ENCODE data around the gene SPEG. TPM values are rescaled to one million over a fixed set of nuclear protein-coding genes. Genes with fewer than 3 reads are reported as not detected.

The SPEG gene
- total RNA-seq, 2 donors from 2014 or later = 0.79 to 1.7 TPM

- Mint-ChIP-seq H3K27ac (no peak overlapping the region), H3K9me3 (no peaks in the 10 kb centered on the region), H3K4me1 (no peaks in the 10 kb centered on the region), H3K27me3 (no peaks in the 10 kb centered on the region), H3K4me3 (no peak overlapping the region), H3K36me3 (ENCODE audit: low read depth) (no peaks in the 10 kb centered on the region)
- ATAC-seq (replicated peaks) = no peak
Observed at GRCh38 chr2:219464286-219465032, 29.8 kb downstream of the SPEG start.

DNA sequence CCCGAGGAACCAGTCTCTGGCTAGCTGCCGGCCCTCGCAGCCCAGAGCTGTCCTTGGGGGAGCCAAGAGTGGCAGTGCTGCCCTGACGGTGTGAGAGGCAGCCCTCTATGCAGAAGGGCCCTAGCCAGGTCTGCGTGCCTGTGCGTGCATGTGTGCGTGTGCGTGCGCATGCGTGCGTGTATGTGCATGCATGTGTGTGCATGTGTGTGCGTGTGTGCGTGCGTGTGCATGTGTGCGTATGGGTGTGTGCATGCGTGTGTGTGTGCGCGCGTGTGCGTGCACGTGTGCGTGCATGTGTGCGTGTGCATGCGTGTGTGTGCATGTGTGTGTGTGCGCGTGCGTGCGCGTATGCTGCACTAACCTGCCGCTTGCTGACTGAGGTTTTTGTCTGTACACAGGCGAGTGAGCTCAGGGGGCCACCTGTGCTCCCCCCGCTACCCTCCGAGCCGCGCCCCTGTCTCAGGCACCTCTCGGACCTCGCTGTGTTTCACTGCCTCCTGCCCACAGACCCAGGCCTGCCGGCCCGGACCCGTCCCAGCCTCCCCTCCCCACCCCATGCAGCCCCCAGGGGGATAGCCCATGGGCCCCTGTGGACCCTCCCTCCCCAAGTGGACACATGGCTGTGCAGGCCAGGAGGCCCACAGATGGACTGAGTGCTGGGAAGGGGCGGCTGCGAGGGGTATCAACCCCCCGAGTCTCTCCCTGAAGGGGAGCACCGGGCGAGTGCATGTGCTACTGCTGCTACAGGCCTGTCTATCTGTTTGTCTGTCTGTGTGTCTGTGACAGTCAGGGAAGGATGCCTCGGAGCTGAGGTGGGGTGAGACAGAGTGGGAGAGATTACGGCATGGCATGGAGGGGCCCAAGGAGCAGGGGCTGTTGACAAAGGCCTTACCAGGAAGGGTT, 31.3 kb downstream of the SPEG start:
- no peak overlapping the region for H3K27ac Mint-ChIP-seq
- ATAC-seq (replicated peaks) = no peak
- no peaks in the 10 kb centered on the region for H3K36me3 Mint-ChIP-seq (ENCODE audit: low read depth)
- H3K9me3 Mint-ChIP-seq = no peaks in the 10 kb centered on the region
- no peaks in the 10 kb centered on the region for H3K27me3 Mint-ChIP-seq
- no peaks in the 10 kb centered on the region for H3K4me1 Mint-ChIP-seq
- H3K4me3 Mint-ChIP-seq = no peak overlapping the region

- Mint-ChIP-seq H3K36me3 (ENCODE audit: low read depth) (no peaks in the 10 kb centered on the region), H3K27me3 (no peaks in the 10 kb centered on the region), H3K4me3 (no peak overlapping the region), H3K9me3 (no peaks in the 10 kb centered on the region), H3K27ac (no peak overlapping the region), H3K4me1 (no peaks in the 10 kb centered on the region)
- ATAC-seq (replicated peaks) = no peak
Observed at GRCh38 chr2:219466816-219467735, 32.4 kb downstream of the SPEG start.

DNA sequence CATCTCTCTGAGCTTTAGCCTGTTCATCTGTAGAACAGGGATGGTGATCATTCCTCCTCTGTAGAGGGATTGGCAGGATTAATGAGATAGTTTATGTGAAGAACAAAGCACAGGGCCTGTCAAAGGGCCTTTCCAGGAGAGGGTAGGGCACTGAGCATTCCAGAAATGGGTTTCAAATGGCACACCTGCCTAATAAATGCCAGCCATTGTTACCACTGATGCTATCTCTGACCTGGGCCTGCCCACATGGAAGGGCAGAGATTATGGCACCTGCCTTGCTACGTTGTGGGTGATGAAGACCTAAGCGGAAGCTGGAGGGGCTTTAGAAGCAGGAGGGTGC, 33.1 kb downstream of the SPEG start:
- H3K27ac Mint-ChIP-seq = no peak overlapping the region
- H3K4me1 Mint-ChIP-seq = no peaks in the 10 kb centered on the region
- no peaks in the 10 kb centered on the region for H3K36me3 Mint-ChIP-seq (ENCODE audit: low read depth)
- no peaks in the 10 kb centered on the region for H3K9me3 Mint-ChIP-seq
- H3K27me3 Mint-ChIP-seq = no peaks in the 10 kb centered on the region
- no peak for ATAC-seq (replicated peaks)
- H3K4me3 Mint-ChIP-seq = no peak overlapping the region

DNA sequence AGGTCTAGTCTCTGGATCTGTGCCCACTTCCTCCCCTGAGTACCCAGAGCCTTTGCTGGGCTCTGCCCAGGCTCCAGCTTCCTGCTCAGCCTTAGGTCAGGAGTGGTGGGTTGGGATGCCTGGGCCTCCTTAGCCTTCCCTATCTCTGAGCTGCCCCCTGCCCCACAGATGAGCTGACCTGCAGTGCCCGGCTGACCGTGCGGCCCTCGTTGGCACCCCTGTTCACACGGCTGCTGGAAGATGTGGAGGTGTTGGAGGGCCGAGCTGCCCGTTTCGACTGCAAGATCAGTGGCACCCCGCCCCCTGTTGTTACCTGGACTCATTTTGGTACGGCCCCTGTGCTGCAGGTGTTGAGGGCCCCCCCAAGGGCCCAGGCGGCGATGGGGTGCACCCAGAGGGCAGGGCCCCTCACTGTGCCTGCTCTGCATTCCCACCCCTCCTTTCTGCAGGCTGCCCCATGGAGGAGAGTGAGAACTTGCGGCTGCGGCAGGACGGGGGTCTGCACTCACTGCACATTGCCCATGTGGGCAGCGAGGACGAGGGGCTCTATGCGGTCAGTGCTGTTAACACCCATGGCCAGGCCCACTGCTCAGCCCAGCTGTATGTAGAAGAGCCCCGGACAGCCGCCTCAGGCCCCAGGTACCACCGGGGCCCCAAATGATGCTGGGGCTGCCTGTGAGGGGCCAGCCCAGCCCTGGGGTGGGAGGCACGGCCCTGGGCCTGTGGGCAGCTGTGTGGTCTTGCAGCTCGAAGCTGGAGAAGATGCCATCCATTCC, 34.0 kb downstream of the SPEG start:
- no peak overlapping the region for H3K4me3 Mint-ChIP-seq
- H3K27me3 Mint-ChIP-seq = no peaks in the 10 kb centered on the region
- no peak for ATAC-seq (replicated peaks)
- H3K4me1 Mint-ChIP-seq = no peaks in the 10 kb centered on the region
- no peak overlapping the region for H3K27ac Mint-ChIP-seq
- no peaks in the 10 kb centered on the region for H3K9me3 Mint-ChIP-seq
- H3K36me3 Mint-ChIP-seq (ENCODE audit: low read depth) = no peaks in the 10 kb centered on the region

DNA sequence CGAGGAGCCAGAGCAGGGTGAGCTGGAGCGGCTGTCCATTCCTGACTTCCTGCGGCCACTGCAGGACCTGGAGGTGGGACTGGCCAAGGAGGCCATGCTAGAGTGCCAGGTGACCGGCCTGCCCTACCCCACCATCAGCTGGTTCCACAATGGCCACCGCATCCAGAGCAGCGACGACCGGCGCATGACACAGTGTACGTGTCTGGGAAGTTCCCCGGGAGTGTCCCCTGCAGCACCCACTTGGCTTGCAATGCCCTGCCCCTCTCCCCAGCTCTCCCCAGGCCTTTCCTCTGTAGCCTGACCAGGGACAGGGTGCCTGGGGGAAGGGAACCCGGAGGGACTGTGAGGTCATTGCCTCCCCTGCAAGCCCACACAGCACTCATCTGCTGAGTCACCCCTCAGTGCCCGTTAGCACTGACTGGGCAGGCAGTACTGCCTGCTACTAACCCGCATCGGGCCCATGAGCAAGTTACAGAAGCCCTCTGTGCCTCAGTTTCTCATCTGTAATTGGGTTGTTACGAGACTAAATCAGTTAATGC, 34.6 kb downstream of the SPEG start:
- Mint-ChIP-seq H3K27ac (no peak overlapping the region), H3K9me3 (no peaks in the 10 kb centered on the region), H3K36me3 (ENCODE audit: low read depth) (no peaks in the 10 kb centered on the region), H3K4me1 (no peaks in the 10 kb centered on the region), H3K4me3 (no peak overlapping the region), H3K27me3 (no peaks in the 10 kb centered on the region)
- no peak for ATAC-seq (replicated peaks)

DNA sequence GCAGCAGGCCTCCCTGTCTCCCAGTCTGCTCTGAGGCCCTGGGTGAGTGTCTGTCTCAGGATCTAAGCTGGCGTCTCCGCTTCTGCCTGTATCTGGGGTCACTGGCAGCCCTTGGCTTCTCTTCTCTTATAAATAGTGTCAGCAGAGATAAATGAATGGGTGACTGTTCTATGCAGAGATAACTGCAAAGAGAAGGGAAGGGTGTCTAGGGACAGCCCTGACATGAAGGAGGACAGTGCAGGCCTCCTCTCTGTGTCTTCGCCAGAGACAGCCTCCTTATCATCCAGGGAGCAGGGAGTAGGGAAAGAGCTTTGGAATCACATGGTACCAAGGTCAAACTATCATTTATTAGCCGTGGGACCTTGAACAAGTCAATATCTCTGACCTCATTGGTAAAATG, 35.8 kb downstream of the SPEG start:
- H3K4me1 Mint-ChIP-seq = no peaks in the 10 kb centered on the region
- no peak for ATAC-seq (replicated peaks)
- no peaks in the 10 kb centered on the region for H3K27me3 Mint-ChIP-seq
- H3K9me3 Mint-ChIP-seq = no peaks in the 10 kb centered on the region
- H3K27ac Mint-ChIP-seq = no peak overlapping the region
- H3K4me3 Mint-ChIP-seq = no peak overlapping the region
- H3K36me3 Mint-ChIP-seq (ENCODE audit: low read depth) = no peaks in the 10 kb centered on the region

- no peak for ATAC-seq (replicated peaks)
- H3K9me3 Mint-ChIP-seq = no peaks in the 10 kb centered on the region
Observed at GRCh38 chr2:219471476-219472371, 37.1 kb downstream of the SPEG start.

GRCh38 chr2:219472629-219473187, 38.1 kb downstream of the SPEG start:
- Mint-ChIP-seq H3K27me3 (peaks cover 4% of the 10 kb centered on the region), H3K9me3 (no peaks in the 10 kb centered on the region), H3K4me3 (no peak overlapping the region), H3K27ac (no peak overlapping the region), H3K4me1 (peaks cover 4% of the 10 kb centered on the region), H3K36me3 (ENCODE audit: low read depth) (no peaks in the 10 kb centered on the region)
- no peak for ATAC-seq (replicated peaks)

More at GRCh38 chr2:219471476-219472371, 37.1 kb downstream of the SPEG start:
- H3K4me3 Mint-ChIP-seq = no peak overlapping the region
- H3K4me1 Mint-ChIP-seq = peaks cover 4% of the 10 kb centered on the region
- no peak overlapping the region for H3K27ac Mint-ChIP-seq
- H3K27me3 Mint-ChIP-seq = peaks cover 4% of the 10 kb centered on the region
- no peaks in the 10 kb centered on the region for H3K36me3 Mint-ChIP-seq (ENCODE audit: low read depth)

DNA sequence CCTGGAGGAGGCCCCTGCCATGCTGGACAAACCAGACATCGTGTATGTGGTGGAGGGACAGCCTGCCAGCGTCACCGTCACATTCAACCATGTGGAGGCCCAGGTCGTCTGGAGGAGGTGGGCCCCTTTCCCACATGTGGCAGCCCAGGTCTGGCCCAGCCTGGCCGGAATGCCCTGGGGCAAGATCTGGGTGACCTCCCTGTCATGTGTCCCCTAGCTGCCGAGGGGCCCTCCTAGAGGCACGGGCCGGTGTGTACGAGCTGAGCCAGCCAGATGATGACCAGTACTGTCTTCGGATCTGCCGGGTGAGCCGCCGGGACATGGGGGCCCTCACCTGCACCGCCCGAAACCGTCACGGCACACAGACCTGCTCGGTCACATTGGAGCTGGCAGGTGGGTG, 38.9 kb downstream of the SPEG start:
- Mint-ChIP-seq H3K27me3 (peaks cover 4% of the 10 kb centered on the region), H3K4me1 (peaks cover 4% of the 10 kb centered on the region), H3K27ac (no peak overlapping the region), H3K4me3 (no peak overlapping the region), H3K9me3 (no peaks in the 10 kb centered on the region), H3K36me3 (ENCODE audit: low read depth) (no peaks in the 10 kb centered on the region)
- ATAC-seq (replicated peaks) = no peak

GRCh38 chr2:219474285-219475060, 39.8 kb downstream of the SPEG start:
- Mint-ChIP-seq H3K36me3 (ENCODE audit: low read depth) (no peaks in the 10 kb centered on the region), H3K27ac (no peak overlapping the region)
- ATAC-seq (replicated peaks) = no peak

GRCh38 chr2:219475278-219475677, 40.6 kb downstream of the SPEG start:
- H3K27me3 Mint-ChIP-seq = peaks cover 4% of the 10 kb centered on the region
- no peak for ATAC-seq (replicated peaks)
- no peak overlapping the region for H3K4me3 Mint-ChIP-seq
- no peak overlapping the region for H3K27ac Mint-ChIP-seq
- H3K9me3 Mint-ChIP-seq = no peaks in the 10 kb centered on the region
- H3K4me1 Mint-ChIP-seq = peaks cover 4% of the 10 kb centered on the region
- no peaks in the 10 kb centered on the region for H3K36me3 Mint-ChIP-seq (ENCODE audit: low read depth)

More at GRCh38 chr2:219474285-219475060, 39.8 kb downstream of the SPEG start:
- Mint-ChIP-seq H3K4me1 (peaks cover 4% of the 10 kb centered on the region), H3K27me3 (peaks cover 4% of the 10 kb centered on the region), H3K4me3 (no peak overlapping the region), H3K9me3 (no peaks in the 10 kb centered on the region)
